ENCODE measurements around the gene EDIL3. TPM values are rescaled to one million over a fixed set of nuclear protein-coding genes. Genes with fewer than 3 reads are reported as not detected.

EDIL3 gene
- total RNA-seq, 2 experiments from 2014 or later, result not detected

DNA sequence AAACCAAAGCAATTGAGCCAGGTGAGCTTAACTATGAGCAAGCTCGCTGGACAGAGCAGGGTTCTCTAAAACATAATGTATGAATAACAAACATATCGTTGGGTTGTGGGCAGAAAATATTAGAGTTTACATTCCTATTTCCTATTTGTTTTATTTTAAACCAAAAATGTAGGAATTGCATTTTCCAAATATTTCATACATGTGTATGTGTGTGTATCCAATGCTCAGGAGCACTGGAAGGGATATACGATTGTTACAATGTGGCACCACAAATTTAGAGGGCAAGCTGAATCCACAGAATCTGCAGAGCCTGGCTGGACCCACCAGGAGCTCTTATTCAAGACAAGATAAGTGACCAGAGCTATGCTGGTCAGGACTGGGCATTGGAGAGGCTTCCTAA lies 338.7 kb downstream of the EDIL3 start:
- H3K27me3 ChIP-seq (ENCODE audit: control insufficient read depth in 1 of 2, insufficient read depth in 2 of 2, low read length in 2 of 2), result no peaks in the 10 kb centered on the region
- peaks cover 0 to 12% of the 10 kb centered on the region in 2 experiments for H3K9me3 ChIP-seq (ENCODE audit: control insufficient read depth in 1 of 2, insufficient read depth in 1 of 2, low read length in 2 of 2)
- POLR2A ChIA-PET, result no interaction called here
- H3K4me3 ChIP-seq (ENCODE audit: low read length), result no peak overlapping the region
- no peaks in the 10 kb centered on the region for H3K36me3 ChIP-seq (ENCODE audit: insufficient read depth, low read length)
- no peak overlapping the region for H3K27ac Mint-ChIP-seq
- H3K4me1 ChIP-seq (ENCODE audit: insufficient read depth, low read length), result no peaks in the 10 kb centered on the region
- no peaks in the 10 kb centered on the region for H3K36me3 Mint-ChIP-seq (ENCODE audit: low read depth)
- DNase-seq, result no peak
- H3K27ac ChIP-seq (ENCODE audit: low read depth in 1 of 2, low read length in 2 of 2), result no peak overlapping the region
- intact Hi-C loops (cut with DNase I, micrococcal nuclease), result no loop called here
- H3K9me3 Mint-ChIP-seq, result no peaks in the 10 kb centered on the region
- H3K4me3 Mint-ChIP-seq, result no peak overlapping the region
- H3K27me3 Mint-ChIP-seq, result no peaks in the 10 kb centered on the region
- H3K4me1 Mint-ChIP-seq (ENCODE audit: low read depth), result no peaks in the 10 kb centered on the region
- TF ChIP-seq, protein P1, sequence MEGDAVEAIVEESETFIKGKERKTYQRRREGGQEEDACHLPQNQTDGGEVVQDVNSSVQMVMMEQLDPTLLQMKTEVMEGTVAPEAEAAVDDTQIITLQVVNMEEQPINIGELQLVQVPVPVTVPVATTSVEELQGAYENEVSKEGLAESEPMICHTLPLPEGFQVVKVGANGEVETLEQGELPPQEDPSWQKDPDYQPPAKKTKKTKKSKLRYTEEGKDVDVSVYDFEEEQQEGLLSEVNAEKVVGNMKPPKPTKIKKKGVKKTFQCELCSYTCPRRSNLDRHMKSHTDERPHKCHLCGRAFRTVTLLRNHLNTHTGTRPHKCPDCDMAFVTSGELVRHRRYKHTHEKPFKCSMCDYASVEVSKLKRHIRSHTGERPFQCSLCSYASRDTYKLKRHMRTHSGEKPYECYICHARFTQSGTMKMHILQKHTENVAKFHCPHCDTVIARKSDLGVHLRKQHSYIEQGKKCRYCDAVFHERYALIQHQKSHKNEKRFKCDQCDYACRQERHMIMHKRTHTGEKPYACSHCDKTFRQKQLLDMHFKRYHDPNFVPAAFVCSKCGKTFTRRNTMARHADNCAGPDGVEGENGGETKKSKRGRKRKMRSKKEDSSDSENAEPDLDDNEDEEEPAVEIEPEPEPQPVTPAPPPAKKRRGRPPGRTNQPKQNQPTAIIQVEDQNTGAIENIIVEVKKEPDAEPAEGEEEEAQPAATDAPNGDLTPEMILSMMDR (IDR thresholded peaks at IDR 0.05), result no peak
- ATAC-seq (ENCODE audit: poor library complexity), result no peak
- CTCF ChIA-PET, result no interaction called here

GRCh38 chr5:84036842-84037241 lies 347.8 kb downstream of the EDIL3 start:
- Histone ChIP-seq H3K9me3 (ENCODE audit: control insufficient read depth in 1 of 2, insufficient read depth in 1 of 2, low read length in 2 of 2) (no peaks in the 10 kb centered on the region), H3K36me3 (ENCODE audit: insufficient read depth, low read length) (no peaks in the 10 kb centered on the region), H3K4me1 (ENCODE audit: insufficient read depth, low read length) (no peaks in the 10 kb centered on the region), H3K27ac (ENCODE audit: low read depth in 1 of 2, low read length in 2 of 2) (no peak overlapping the region), H3K27me3 (ENCODE audit: control insufficient read depth in 1 of 2, insufficient read depth in 2 of 2, low read length in 2 of 2) (no peaks in the 10 kb centered on the region), H3K4me3 (ENCODE audit: low read length) (no peak overlapping the region)
- no peaks in the 10 kb centered on the region for H3K27me3 Mint-ChIP-seq
- H3K27ac Mint-ChIP-seq, result no peak overlapping the region
- no peaks in the 10 kb centered on the region for H3K9me3 Mint-ChIP-seq
- ChIA-PET CTCF (no interaction called here), POLR2A (no interaction called here)
- ATAC-seq (ENCODE audit: poor library complexity) (no peak), DNase-seq (no peak)
- TF ChIP-seq, protein P1 (IDR thresholded peaks at IDR 0.05), result no peak
- H3K4me3 Mint-ChIP-seq, result no peak overlapping the region
- no peaks in the 10 kb centered on the region for H3K4me1 Mint-ChIP-seq (ENCODE audit: low read depth)
- H3K36me3 Mint-ChIP-seq (ENCODE audit: low read depth), result no peaks in the 10 kb centered on the region
- intact Hi-C loops (cut with DNase I, micrococcal nuclease), result no loop called here

DNA sequence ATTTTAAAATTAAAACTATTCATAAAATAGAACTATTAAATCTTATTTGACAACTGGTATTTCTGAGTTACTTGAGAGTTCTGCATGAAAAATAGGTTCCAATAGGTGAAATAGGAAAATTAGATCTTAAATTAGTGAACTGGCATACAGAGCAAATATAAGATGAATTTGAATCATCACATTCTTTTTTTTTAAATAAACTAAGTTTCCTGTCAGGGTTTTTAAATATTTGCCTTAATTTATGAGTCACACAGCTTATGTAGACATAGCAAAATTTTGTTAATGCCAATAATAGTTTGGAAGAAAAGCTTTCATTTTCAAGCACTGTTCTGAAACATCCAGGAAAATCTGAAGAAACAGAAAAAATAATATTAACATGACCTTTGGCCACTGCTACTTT lies 352.4 kb downstream of the EDIL3 start:
- no peaks in the 10 kb centered on the region for H3K4me1 ChIP-seq (ENCODE audit: insufficient read depth, low read length)
- no peak overlapping the region for H3K4me3 ChIP-seq (ENCODE audit: low read length)
- Mint-ChIP-seq H3K27me3 (no peaks in the 10 kb centered on the region), H3K36me3 (ENCODE audit: low read depth) (no peaks in the 10 kb centered on the region), H3K27ac (no peak overlapping the region), H3K4me3 (no peak overlapping the region), H3K9me3 (peaks cover 4% of the 10 kb centered on the region), H3K4me1 (ENCODE audit: low read depth) (no peaks in the 10 kb centered on the region)
- intact Hi-C loops (cut with DNase I, micrococcal nuclease), result no loop called here
- DNase-seq (no peak), ATAC-seq (ENCODE audit: poor library complexity) (no peak)
- H3K9me3 ChIP-seq (ENCODE audit: control insufficient read depth in 1 of 2, insufficient read depth in 1 of 2, low read length in 2 of 2), result no peaks in the 10 kb centered on the region
- H3K36me3 ChIP-seq (ENCODE audit: insufficient read depth, low read length), result no peaks in the 10 kb centered on the region
- H3K27me3 ChIP-seq (ENCODE audit: control insufficient read depth in 1 of 2, insufficient read depth in 2 of 2, low read length in 2 of 2), result no peaks in the 10 kb centered on the region
- TF ChIP-seq, protein P1 (IDR thresholded peaks at IDR 0.05), result no peak
- no peak overlapping the region for H3K27ac ChIP-seq (ENCODE audit: low read depth in 1 of 2, low read length in 2 of 2)
- CTCF ChIA-PET, result no interaction called here
- POLR2A ChIA-PET, result no interaction called here

All from CD4-positive, alpha-beta T cell (primary cell).